CD14-positive monocyte (primary cell): ENCODE measurements around the gene SELPLG. TPM values are rescaled to one million over a fixed set of nuclear protein-coding genes. Genes with fewer than 3 reads are reported as not detected.

Experiments
- DNase-seq, 3 donors: peaks; one replicate each; pipeline ENCODE4 v3.0.0-alpha.2; 2011 to 2022
- H2AFZ ChIP-seq: 2 replicates; pipeline ENCODE4 v1.6.0; 2012; ENCODE audit warnings: mild to moderate bottlenecking, low read depth, low read length, inconsistent platforms; ENCODE audit not compliant: insufficient read depth, poor library complexity, severe bottlenecking
- H3K27ac ChIP-seq, 2 donors: 1 replicate in 1 of 2; 2 replicates in 1 of 2; pipeline ENCODE4 v1.5.1; 2012 to 2013; ENCODE audit warnings: low read length in 2 of 2, control low read depth in 1 of 2, inconsistent platforms in 1 of 2, low read depth in 1 of 2, mild to moderate bottlenecking in 1 of 2
- H3K27me3 ChIP-seq, 2 donors: one replicate each; pipeline versions ENCODE4 v1.6.0 to v1.6.1; 2011 to 2013; ENCODE audit warnings: low read length in 2 of 2; ENCODE audit not compliant: control insufficient read depth in 2 of 2, insufficient read depth in 2 of 2
- H3K36me3 ChIP-seq, 2 donors: replicated peaks in 1 of 2; 1 replicate in 1 of 2; 2 replicates in 1 of 2; pipeline versions ENCODE4 v1.5.1 to v1.6.1; 2012 to 2013; ENCODE audit warnings: low read length in 2 of 2, control low read depth in 1 of 2, inconsistent platforms in 1 of 2, mild to moderate bottlenecking in 1 of 2; ENCODE audit not compliant: insufficient read depth in 2 of 2, control insufficient read depth in 1 of 2
- H3K4me1 ChIP-seq, 2 donors: 1 replicate in 1 of 2; 2 replicates in 1 of 2; pipeline versions ENCODE4 v1.5.1 to v1.6.1; 2012 to 2013; ENCODE audit warnings: low read length in 2 of 2, control low read depth in 1 of 2, inconsistent platforms in 1 of 2, mild to moderate bottlenecking in 1 of 2, moderate library complexity in 1 of 2; ENCODE audit not compliant: insufficient read depth in 2 of 2, control insufficient read depth in 1 of 2
- H3K4me2 ChIP-seq: replicated peaks from 2 replicates; pipeline ENCODE3; 2012; ENCODE audit warnings: low read length, moderate library complexity, mild to moderate bottlenecking; ENCODE audit not compliant: poor library complexity, severe bottlenecking; ENCODE audit errors: extremely low read depth
- H3K4me3 ChIP-seq, 3 experiments: fragments of 200-600 bp in 1 of 3; sonication (generic) in 1 of 3; replicated peaks in 1 of 3; 1 replicate in 2 of 3; 2 replicates in 1 of 3; pipeline ENCODE4 v1.5.1; 2011 to 2013; ENCODE audit warnings: low read length in 3 of 3, mild to moderate bottlenecking in 3 of 3, control low read depth in 2 of 3, low read depth in 2 of 3, inconsistent platforms in 1 of 3, moderate library complexity in 1 of 3
- H3K79me2 ChIP-seq: 2 replicates; pipeline ENCODE4 v1.6.0; 2012; ENCODE audit warnings: mild to moderate bottlenecking, control low read depth, inconsistent platforms, low read length, moderate library complexity; ENCODE audit not compliant: insufficient read depth
- H3K9ac ChIP-seq: 2 replicates; pipeline ENCODE4 v1.6.0; 2017; ENCODE audit warnings: low read length, mild to moderate bottlenecking; ENCODE audit not compliant: insufficient read depth, poor library complexity, severe bottlenecking
- H3K9me3 ChIP-seq, 2 donors: replicated peaks in 1 of 2; 1 replicate in 1 of 2; 2 replicates in 1 of 2; pipeline versions ENCODE4 v1.5.1 to v1.6.1; 2012 to 2013; ENCODE audit warnings: low read length in 2 of 2, control low read depth in 1 of 2; ENCODE audit not compliant: control insufficient read depth in 1 of 2, insufficient read depth in 1 of 2
- H4K20me1 ChIP-seq: 2 replicates; pipeline ENCODE4 v1.6.0; 2012; ENCODE audit warnings: mild to moderate bottlenecking, low read length, control low read depth, moderate library complexity; ENCODE audit not compliant: insufficient read depth
- H3K27ac Mint-ChIP-seq, 7 donors: one replicate each; pipeline ENCODE4 v1.8.0; 2020; ENCODE audit warnings: mild to moderate bottlenecking in 7 of 7, mixed read lengths in 7 of 7, moderate library complexity in 6 of 7, inconsistent platforms in 2 of 7
- H3K27me3 Mint-ChIP-seq, 3 donors: one replicate each; pipeline ENCODE4 v1.8.0; 2021 to 2022; ENCODE audit warnings: low read depth in 3 of 3, mild to moderate bottlenecking in 3 of 3, mixed read lengths in 3 of 3, moderate library complexity in 3 of 3, inconsistent platforms in 1 of 3
- H3K36me3 Mint-ChIP-seq, 2 donors: one replicate each; pipeline ENCODE4 v1.8.0; 2020; ENCODE audit warnings: mixed read lengths in 2 of 2, inconsistent platforms in 1 of 2, mild to moderate bottlenecking in 1 of 2
- H3K4me1 Mint-ChIP-seq: one replicate; pipeline ENCODE4 v1.8.0; 2020; ENCODE audit warnings: mild to moderate bottlenecking, mixed read lengths
- H3K4me3 Mint-ChIP-seq, 2 donors: one replicate each; pipeline ENCODE4 v1.8.0; 2020; ENCODE audit warnings: mild to moderate bottlenecking in 2 of 2, mixed read lengths in 2 of 2, moderate library complexity in 1 of 2
- H3K9me3 Mint-ChIP-seq, 7 donors: one replicate each; pipeline ENCODE4 v1.8.0; 2020 to 2022; ENCODE audit warnings: mixed read lengths in 7 of 7, mild to moderate bottlenecking in 6 of 7, moderate library complexity in 6 of 7, inconsistent platforms in 2 of 7
- CTCF ChIP-seq: fragments of 200-600 bp; IDR thresholded peaks from one replicate; pipeline ENCODE4 v1.8.0; 2022; ENCODE audit warnings: antibody characterized with exemption, mild to moderate bottlenecking
- WGBS: methylation state at CpG from one replicate; pipeline ENCODE4 v1.1.5; 2013; ENCODE audit warnings: missing lambda C conversion rate; ENCODE audit not compliant: insufficient coverage; 5-methylcytosine and 5-hydroxymethylcytosine counted together
- intact Hi-C, 2 donors: fragments of 100-400 bp; cut with micrococcal nuclease; formaldehyde crosslinking; loops; one replicate each; pipeline versions ENCODE4 v1.15.0 to v1.15.1; 2023
- polyA minus RNA-seq: library from RNA; depleted of rRNA, polyadenylated mRNA; stranded (reverse); fragments of >200 nt; gene quantifications from 2 replicates; pipeline ENCODE4 v1.2.3, GENCODE V29; 2012
- polyA plus RNA-seq, 3 donors: library from polyadenylated mRNA; depleted of rRNA in 1 of 3; unstranded in 2 of 3; stranded (reverse) in 1 of 3; fragments of 300-500 nt in 2 of 3; fragments of >200 nt in 1 of 3; fragmentation: Illumina TruSeq in 2 of 3; gene quantifications; 1 replicate in 2 of 3; 2 replicates in 1 of 3; pipeline ENCODE4 v1.2.3, GENCODE V29; 2012 to 2021
- total RNA-seq, 12 experiments: library from RNA in 1 of 12; stranded (reverse) in 1 of 12; fragments of 120-200 nt in 1 of 12; gene quantifications; one replicate each; pipeline ENCODE4 v1.2.4 and lab custom pipeline; 2013 to 2026; ENCODE audit warnings: mixed read lengths in 6 of 12, inconsistent platforms in 1 of 12

The SELPLG gene
- total RNA-seq (2013), result 310 TPM
- 100 to 1,000 TPM; 193 to 349 (median 247) TPM for polyA plus RNA-seq
- polyA minus RNA-seq, result 212 and 403 TPM in 2 replicates
- 5.0 to 125 (median 86.9) reads per million in 11 experiments for total RNA-seq (lab: John Stamatoyannopoulos, UW)

GRCh38 chr12:108633534-108634248, at the start of gene SELPLG:
Gene SELPLG, minus strand, starts transcription at chr12:108633894. Its CDS starts 9,587 bp downstream, at chr12:108624307.
- peak within 1 kb of the TSS; percentile 98 to 100 (median 100) for H3K27ac Mint-ChIP-seq
- H3K27me3 ChIP-seq, result no peaks in the 10 kb centered on the region
- peak within 1 kb of the TSS; percentile 55 to 88 (median 83) for H3K4me3 ChIP-seq
- peak within 1 kb of the TSS; percentile 94 for H3K4me2 ChIP-seq
- H4K20me1 ChIP-seq, result peaks cover 19% of the 10 kb centered on the region
- H3K27me3 Mint-ChIP-seq, result no peaks in the 10 kb centered on the region
- no peaks in the 10 kb centered on the region for H3K9me3 ChIP-seq
- H2AFZ ChIP-seq, result peak within 1 kb of the TSS; percentile 24
- peak; percentile 30 for TF ChIP-seq CTCF
- H3K36me3 Mint-ChIP-seq, result peaks cover 15 to 17% of the 10 kb centered on the region in 2 donors
- no peaks in the 10 kb centered on the region for H3K36me3 ChIP-seq
- peaks cover 96% of the 10 kb centered on the region in 2 donors for H3K4me1 ChIP-seq
- peaks cover 60% of the 10 kb centered on the region for H3K79me2 ChIP-seq
- peak; percentile 90 to 94 (median 92) for DNase-seq
- H3K4me1 Mint-ChIP-seq, result peaks cover 90% of the 10 kb centered on the region
- H3K4me3 Mint-ChIP-seq, result peak within 1 kb of the TSS; percentile 96 to 98
- peaks cover 0 to 5% (median 0%) of the 10 kb centered on the region in 7 donors for H3K9me3 Mint-ChIP-seq
- peak within 1 kb of the TSS; percentile 98 to 99 for H3K27ac ChIP-seq
- intact Hi-C loops, result loop anchor here in 1 of 2 donors (5.0 kb wide), 1 partner anchor 71 kb away; the partner anchor contains the start of genes ISCU and SART3
- peak within 1 kb of the TSS; percentile 79 for H3K9ac ChIP-seq
- 2% methylated on average over 14 of the region's 14 CpGs for WGBS

GRCh38 chr12:108681317-108681716, 47.6 kb upstream of the SELPLG start:
- peaks cover 15 to 21% of the 10 kb centered on the region in 2 donors for H3K36me3 ChIP-seq
- H3K4me1 ChIP-seq, result peaks cover 7 to 12% of the 10 kb centered on the region in 2 donors
- Mint-ChIP-seq H3K4me3 (no peak overlapping the region), H3K4me1 (peaks cover 20% of the 10 kb centered on the region), H3K36me3 (peaks cover 23 to 40% of the 10 kb centered on the region in 2 donors), H3K27me3 (no peaks in the 10 kb centered on the region), H3K27ac (peak overlapping the region in 2 of 7 donors; percentile 22 to 43), H3K9me3 (peaks cover 0 to 1% (median 0%) of the 10 kb centered on the region in 7 donors)
- no peak overlapping the region for H3K4me2 ChIP-seq
- H3K27ac ChIP-seq, result peak overlapping the region in 1 of 2 donors; percentile 32
- no peak overlapping the region for H3K9ac ChIP-seq
- WGBS, result no CpG with 5 or more reads among the region's 1 CpG
- H3K79me2 ChIP-seq, result peaks cover 97% of the 10 kb centered on the region
- no peak for DNase-seq
- TF ChIP-seq CTCF, result no peak
- no peak overlapping the region for H2AFZ ChIP-seq
- H4K20me1 ChIP-seq, result peaks cover 93% of the 10 kb centered on the region
- H3K4me3 ChIP-seq, result no peak overlapping the region
- H3K9me3 ChIP-seq, result no peaks in the 10 kb centered on the region
- intact Hi-C loops, result no loop called here
- no peaks in the 10 kb centered on the region for H3K27me3 ChIP-seq
